BJ (cell line): ENCODE results near the gene UBR3. TPM values are rescaled to one million over a fixed set of nuclear protein-coding genes. Genes with fewer than 3 reads are reported as not detected.

Experiments used
- CTCF ChIA-PET: fragments of 350-600 bp; formaldehyde crosslinking; extraction: SDS; loops from one replicate; lab custom pipeline; 2021; ENCODE audit warnings: antibody characterized with exemption, inconsistent platforms; lab: Yijun Ruan, JAX
- POLR2A ChIA-PET: fragments of 300-600 bp; sonication (Branson Sonifier 250); formaldehyde crosslinking; extraction: SDS; loops from one replicate; lab custom pipeline; 2021; ENCODE audit warnings: antibody characterized with exemption; lab: Charles Lee
- DNase-seq: peaks from one replicate; pipeline ENCODE4 v3.0.0-alpha.2; 2011; ENCODE audit warnings: low read depth
- H3K27me3 ChIP-seq: 2 replicates; pipeline ENCODE4 v1.6.0; 2011; ENCODE audit warnings: low read length; ENCODE audit not compliant: control insufficient read depth, insufficient read depth
- H3K36me3 ChIP-seq: 2 replicates; pipeline ENCODE4 v1.5.1; 2011; ENCODE audit warnings: low read length; ENCODE audit not compliant: control insufficient read depth, insufficient read depth
- H3K4me3 ChIP-seq: 2 replicates; pipeline ENCODE4 v1.5.1; 2011; ENCODE audit warnings: low read depth, mild to moderate bottlenecking, control low read depth, low read length
- polyA plus RNA-seq: library from polyadenylated mRNA; depleted of rRNA; stranded (reverse); fragments of >200 nt; gene quantifications from 2 replicates; pipeline ENCODE4 v1.2.3, GENCODE V29; 2011
- TF ChIP-seq, protein P1 (sequence below): IDR thresholded peaks from 2 replicates; pipeline ENCODE4 v1.5.1; 2011; ENCODE audit warnings: low read depth, mild to moderate bottlenecking, control low read depth, inconsistent platforms, low read length, moderate library complexity; ENCODE audit not compliant: insufficient read depth

Gene UBR3
- polyA plus RNA-seq, 1 experiment: 7.5 TPM

DNA sequence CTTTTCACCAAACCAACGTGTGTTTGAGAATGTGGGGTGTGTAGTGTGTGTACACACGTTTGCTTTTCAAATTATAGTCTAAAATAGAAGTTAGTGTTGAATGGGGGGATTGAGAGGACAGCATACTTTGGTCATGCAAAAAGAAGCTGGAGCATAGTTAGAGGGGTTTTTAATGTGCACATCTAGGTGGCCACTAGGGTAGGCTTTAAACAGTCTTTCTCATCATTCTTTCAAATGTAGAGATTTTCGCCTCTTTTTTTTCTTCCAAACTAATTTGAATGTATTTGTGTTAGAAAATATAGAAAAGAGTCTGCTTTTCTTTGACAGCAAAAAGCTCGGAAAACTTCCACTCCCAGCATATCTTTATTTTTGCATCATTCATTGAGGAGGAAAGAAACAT, 185.5 kb downstream of the UBR3 start:
- Histone ChIP-seq H3K27me3 (no peaks in the 10 kb centered on the region), H3K4me3 (no peak overlapping the region), H3K36me3 (no peaks in the 10 kb centered on the region)
- DNase-seq: no peak
- TF ChIP-seq, protein P1, sequence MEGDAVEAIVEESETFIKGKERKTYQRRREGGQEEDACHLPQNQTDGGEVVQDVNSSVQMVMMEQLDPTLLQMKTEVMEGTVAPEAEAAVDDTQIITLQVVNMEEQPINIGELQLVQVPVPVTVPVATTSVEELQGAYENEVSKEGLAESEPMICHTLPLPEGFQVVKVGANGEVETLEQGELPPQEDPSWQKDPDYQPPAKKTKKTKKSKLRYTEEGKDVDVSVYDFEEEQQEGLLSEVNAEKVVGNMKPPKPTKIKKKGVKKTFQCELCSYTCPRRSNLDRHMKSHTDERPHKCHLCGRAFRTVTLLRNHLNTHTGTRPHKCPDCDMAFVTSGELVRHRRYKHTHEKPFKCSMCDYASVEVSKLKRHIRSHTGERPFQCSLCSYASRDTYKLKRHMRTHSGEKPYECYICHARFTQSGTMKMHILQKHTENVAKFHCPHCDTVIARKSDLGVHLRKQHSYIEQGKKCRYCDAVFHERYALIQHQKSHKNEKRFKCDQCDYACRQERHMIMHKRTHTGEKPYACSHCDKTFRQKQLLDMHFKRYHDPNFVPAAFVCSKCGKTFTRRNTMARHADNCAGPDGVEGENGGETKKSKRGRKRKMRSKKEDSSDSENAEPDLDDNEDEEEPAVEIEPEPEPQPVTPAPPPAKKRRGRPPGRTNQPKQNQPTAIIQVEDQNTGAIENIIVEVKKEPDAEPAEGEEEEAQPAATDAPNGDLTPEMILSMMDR: no peak
- ChIA-PET POLR2A (no interaction called here), CTCF (interaction anchor here (0.6 to 1.1 kb wide), 2 partner anchors 15 to 22 kb away, joined by 3 read pairs; no protein-coding TSS in a partner anchor)

DNA sequence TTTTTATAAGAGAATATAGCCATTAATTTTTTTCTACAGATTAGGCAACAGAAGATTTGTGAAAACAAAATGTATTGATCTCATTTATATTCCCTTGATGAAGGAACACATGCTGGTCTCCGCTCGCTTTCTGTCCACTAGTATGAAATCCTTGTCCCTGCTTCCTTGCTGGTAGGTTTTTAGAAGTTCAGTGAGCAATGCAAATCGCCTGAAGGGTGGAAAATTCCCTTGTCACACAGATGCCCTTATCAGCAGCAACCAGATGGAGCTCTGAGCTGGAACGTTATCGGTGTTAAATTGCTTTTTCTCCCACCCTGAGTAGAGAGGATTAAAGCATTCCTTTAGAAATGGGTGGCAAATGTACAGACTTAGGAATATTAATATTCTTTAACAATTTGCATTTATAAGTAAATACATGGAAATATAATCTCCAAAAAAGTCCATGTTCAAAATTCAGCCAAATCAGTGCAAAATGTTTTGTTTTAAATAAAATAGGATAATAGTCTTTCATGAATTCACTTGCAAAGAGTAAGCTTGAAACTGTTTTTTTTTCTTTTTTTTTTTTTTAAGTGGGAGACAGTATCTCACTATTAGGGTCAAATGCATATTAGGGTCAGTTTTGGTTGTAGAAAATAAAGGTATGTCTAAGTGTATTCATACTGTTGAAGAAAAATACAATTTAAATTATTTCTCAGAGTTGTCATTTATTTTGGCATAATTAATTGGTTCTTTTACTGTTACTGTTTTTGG, 186.7 kb downstream of the UBR3 start:
- POLR2A ChIA-PET: no interaction called here
- Histone ChIP-seq H3K36me3 (no peaks in the 10 kb centered on the region), H3K27me3 (no peaks in the 10 kb centered on the region), H3K4me3 (no peak overlapping the region)
- TF ChIP-seq, protein P1: no peak
- CTCF ChIA-PET: no interaction called here
- no peak for DNase-seq

DNA sequence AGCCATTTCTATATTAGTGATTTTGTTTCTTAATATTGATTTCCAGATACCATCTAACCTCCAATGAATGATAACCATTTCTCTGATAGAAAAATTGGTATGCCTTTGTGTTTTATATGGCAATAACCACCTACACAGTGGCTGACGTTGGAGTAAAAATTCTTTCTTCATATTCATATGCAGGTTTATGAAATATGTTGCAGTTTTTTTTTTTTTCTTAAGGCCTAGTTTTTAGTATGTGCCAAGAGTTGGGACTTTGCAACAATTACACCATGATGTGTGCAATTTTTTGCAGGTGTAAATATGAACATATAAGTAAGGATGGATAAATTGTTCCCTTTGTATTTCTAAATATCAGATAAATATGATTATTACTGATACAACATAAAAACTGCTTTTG, 187.5 kb downstream of the UBR3 start:
- no peak for DNase-seq
- ChIA-PET CTCF (no interaction called here), POLR2A (no interaction called here)
- H3K36me3 ChIP-seq: no peaks in the 10 kb centered on the region
- H3K4me3 ChIP-seq: no peak overlapping the region
- TF ChIP-seq, protein P1: no peak
- H3K27me3 ChIP-seq: no peaks in the 10 kb centered on the region

DNA sequence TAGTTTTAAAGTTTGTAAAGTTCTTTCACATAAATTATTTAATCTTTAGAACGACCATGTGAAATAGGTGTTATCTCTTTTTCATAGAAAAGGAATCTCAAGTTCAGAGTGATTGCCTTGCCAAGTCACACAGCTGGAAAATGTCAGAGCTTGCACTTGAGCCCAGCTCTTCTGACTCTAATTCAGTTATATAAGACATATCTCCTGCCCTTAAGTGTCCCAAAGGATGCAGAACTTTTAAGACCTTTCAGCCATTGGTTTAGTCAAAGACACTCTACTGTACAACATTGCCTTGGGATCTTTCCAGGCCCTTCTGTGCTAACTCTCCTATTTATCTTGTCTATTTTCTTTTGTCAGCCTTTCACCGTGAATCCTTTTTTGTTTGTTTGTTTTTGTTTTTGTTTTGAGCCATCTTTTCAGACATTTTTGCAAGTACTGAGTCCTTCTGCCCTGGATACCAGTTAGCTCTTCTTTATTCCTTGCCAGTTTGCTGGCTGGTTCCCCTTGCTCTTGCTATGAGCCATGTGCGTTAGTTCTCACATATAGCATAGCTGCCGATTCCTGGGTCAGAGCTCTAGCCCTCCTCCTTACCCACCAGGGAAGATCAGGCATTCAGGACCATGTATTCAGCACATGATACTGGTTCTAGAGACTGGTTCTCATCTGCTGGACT, 190.7 kb downstream of the UBR3 start:
- POLR2A ChIA-PET: no interaction called here
- Histone ChIP-seq H3K4me3 (no peak overlapping the region), H3K27me3 (no peaks in the 10 kb centered on the region), H3K36me3 (no peaks in the 10 kb centered on the region)
- TF ChIP-seq, protein P1: no peak
- no peak for DNase-seq
- CTCF ChIA-PET: no interaction called here

DNA sequence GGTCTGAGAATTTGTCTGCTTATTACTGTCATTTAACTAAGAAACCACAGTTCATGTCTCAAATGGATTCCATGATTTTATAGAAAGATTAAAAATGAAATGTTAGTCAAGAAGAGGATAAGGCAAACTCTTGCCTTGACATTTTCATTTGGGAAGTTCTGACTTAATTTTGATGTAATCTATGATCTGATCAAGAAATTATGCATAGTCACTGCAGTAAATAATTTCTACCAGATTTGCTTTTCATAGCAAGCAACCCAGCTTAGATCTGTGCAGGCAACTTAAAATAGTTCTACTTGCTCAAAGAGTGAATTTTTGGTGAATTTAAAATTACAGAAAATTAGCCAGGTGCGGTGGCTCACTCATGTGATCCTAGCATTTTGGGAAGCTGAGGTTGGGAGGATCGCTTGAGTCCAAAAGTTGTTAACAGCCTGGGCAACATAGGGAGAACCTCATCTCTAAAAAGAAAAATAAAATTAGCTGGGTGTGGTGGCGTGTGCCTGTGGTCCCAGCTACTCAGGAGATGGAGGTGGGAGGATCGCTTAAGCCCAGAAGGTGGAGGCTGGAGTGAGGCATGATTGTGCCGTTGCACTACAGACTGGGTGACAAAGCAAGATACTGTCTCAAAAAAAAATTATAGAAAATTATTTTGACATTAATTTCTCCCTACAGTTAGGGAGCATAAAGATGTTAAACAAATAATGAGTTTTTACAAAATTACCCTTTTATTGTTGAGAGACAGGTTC, 192.0 kb downstream of the UBR3 start:
- ChIA-PET CTCF (interaction anchor here (0.7 kb wide), 1 partner anchor 661 kb away, joined by 3 read pairs; no protein-coding TSS in a partner anchor), POLR2A (no interaction called here)
- Histone ChIP-seq H3K27me3 (no peaks in the 10 kb centered on the region), H3K36me3 (no peaks in the 10 kb centered on the region), H3K4me3 (no peak overlapping the region)
- no peak for DNase-seq
- TF ChIP-seq, protein P1: no peak
